Activated T-helper 2 cell treated with anti-CD3 and anti-CD28 coated beads, Interferon-gamma antibody, Interleukin-2, Interleukin-4, amounts not matched to agents 10 μg/mL and 5 μg/mL and 100 μg/mL, durations not matched to agents 14 hours and 24 hours and 36 hours (primary cell): ENCODE measurements around the gene TMEM176B. TPM values are rescaled to one million over a fixed set of nuclear protein-coding genes. Genes with fewer than 3 reads are reported as not detected.

ENCODE experiments used
- DNase-seq: peaks from one replicate; pipeline ENCODE4 v3.0.0; 2021; ENCODE audit warnings: low spot score
- H3K27ac Mint-ChIP-seq: one replicate; pipeline ENCODE4 v1.8.0; 2021; ENCODE audit warnings: mixed read lengths
- H3K27me3 Mint-ChIP-seq: one replicate; pipeline ENCODE4 v1.8.0; 2021; ENCODE audit warnings: low read depth, mixed read lengths
- H3K36me3 Mint-ChIP-seq: one replicate; pipeline ENCODE4 v1.8.0; 2021; ENCODE audit warnings: low read depth, mixed read lengths
- H3K4me1 Mint-ChIP-seq: one replicate; pipeline ENCODE4 v1.8.0; 2021; ENCODE audit warnings: low read depth, mixed read lengths
- H3K4me3 Mint-ChIP-seq: one replicate; pipeline ENCODE4 v1.8.0; 2021; ENCODE audit warnings: low read depth, mild to moderate bottlenecking, moderate library complexity, mixed read lengths
- H3K9me3 Mint-ChIP-seq: one replicate; pipeline ENCODE4 v1.8.0; 2021; ENCODE audit warnings: mixed read lengths
- intact Hi-C: fragments of 100-400 bp; cut with micrococcal nuclease; formaldehyde crosslinking; loops from one replicate; pipeline ENCODE4 v1.15.1; 2023
- total RNA-seq: library from RNA; stranded (reverse); gene quantifications from 2 replicates; pipeline ENCODE4 v1.2.3, GENCODE V29; 2022

TMEM176B gene
- total RNA-seq, 1 donor from 2014 or later, result 0.14 TPM

DNA sequence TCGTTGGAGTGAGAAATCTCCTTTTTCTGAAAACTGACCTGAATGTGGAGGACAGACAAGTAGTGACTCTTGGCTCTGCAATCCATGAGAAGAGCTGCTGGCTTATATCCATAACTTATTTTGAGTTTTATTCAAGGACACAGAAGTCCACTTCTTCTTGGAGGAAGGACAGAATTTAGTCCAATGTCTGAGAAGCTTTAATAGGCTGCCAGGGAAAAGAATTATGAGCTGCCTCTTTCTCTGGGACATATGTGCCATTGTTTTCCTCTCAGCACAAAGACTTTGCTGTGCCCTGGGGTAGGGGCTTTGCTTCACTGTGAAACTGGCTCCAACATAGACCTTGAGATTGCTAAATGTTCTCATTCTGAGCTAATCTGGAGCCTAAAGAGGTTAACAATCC is 31.7 kb upstream of the TMEM176B start:
- Mint-ChIP-seq H3K36me3 (no peaks in the 10 kb centered on the region), H3K4me1 (no peaks in the 10 kb centered on the region), H3K27me3 (peaks cover 52% of the 10 kb centered on the region), H3K27ac (no peak overlapping the region), H3K9me3 (no peaks in the 10 kb centered on the region), H3K4me3 (no peak overlapping the region)
- intact Hi-C loops, result no loop called here
- no peak for DNase-seq

DNA sequence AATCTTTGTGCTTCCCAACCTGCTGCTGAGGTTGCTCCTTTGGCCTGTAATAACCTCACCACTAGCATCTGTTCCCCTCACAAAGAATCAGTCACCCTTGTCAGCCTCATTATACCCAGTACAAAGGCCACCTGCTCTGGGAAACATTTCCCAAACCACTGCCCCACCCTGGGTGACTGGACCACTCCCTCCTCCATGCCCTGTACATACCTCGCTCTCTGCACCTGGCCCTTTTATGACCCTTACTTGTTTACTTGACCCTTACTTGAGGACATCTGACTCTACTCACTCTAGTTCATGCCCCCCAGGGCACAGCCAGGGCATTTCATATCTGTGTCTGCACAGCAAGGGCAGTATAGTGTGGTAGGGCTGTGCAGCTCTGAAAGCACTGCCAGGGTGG is 30.8 kb upstream of the TMEM176B start:
- Mint-ChIP-seq H3K36me3 (no peaks in the 10 kb centered on the region), H3K27me3 (peaks cover 60% of the 10 kb centered on the region)

DNA sequence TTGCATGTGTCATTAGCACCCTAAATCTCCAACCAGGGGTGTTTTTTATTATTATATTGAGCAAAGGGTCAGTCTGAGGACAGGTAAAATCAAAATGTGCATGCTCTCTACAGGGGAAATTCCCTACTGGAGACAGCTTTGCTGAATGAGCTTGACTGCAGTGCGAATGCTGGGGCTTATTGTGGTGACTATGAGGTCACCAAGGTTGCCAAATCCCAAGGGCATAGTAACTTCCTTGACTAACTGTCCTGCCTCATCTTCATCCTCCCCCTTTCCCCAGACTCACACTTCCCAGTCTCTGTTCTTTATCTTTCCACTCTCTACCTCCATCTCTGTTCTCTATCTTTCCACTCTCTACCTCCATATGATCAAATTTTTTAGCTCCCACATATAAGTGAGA is 29.3 kb upstream of the TMEM176B start:
- H3K27ac Mint-ChIP-seq, result no peak overlapping the region
- peaks cover 56% of the 10 kb centered on the region for H3K27me3 Mint-ChIP-seq
- H3K36me3 Mint-ChIP-seq, result no peaks in the 10 kb centered on the region
- no peaks in the 10 kb centered on the region for H3K4me1 Mint-ChIP-seq
- no peak for DNase-seq
- no peaks in the 10 kb centered on the region for H3K9me3 Mint-ChIP-seq
- H3K4me3 Mint-ChIP-seq, result no peak overlapping the region
- intact Hi-C loops, result no loop called here

More for the DNA sequence above, 30.8 kb upstream of the TMEM176B start:
- Mint-ChIP-seq H3K4me1 (no peaks in the 10 kb centered on the region), H3K9me3 (no peaks in the 10 kb centered on the region), H3K27ac (no peak overlapping the region), H3K4me3 (no peak overlapping the region)
- no peak for DNase-seq
- intact Hi-C loops, result no loop called here

DNA sequence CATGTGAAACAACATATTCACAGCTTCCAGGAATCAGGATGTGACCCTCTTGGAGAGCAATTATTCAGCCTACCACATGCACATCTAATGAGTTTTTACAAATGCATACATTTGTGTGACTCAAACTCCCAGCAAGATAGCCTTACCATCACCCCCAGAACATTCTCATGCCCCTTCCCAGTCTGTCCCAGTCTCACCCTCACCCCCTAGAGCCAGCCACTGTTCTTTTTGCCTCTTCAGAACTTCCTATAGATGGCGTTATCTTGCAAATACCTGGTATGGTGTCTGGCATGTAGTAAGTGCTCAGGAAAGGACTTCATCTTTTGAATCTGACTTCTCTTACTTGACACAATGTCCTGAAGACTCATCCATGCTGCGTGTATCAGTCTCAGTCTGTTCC is 28.2 kb upstream of the TMEM176B start:
- Mint-ChIP-seq H3K4me3 (no peak overlapping the region), H3K36me3 (no peaks in the 10 kb centered on the region), H3K27me3 (peaks cover 48% of the 10 kb centered on the region), H3K27ac (no peak overlapping the region), H3K9me3 (no peaks in the 10 kb centered on the region), H3K4me1 (no peaks in the 10 kb centered on the region)
- DNase-seq, result no peak
- intact Hi-C loops, result no loop called here

DNA sequence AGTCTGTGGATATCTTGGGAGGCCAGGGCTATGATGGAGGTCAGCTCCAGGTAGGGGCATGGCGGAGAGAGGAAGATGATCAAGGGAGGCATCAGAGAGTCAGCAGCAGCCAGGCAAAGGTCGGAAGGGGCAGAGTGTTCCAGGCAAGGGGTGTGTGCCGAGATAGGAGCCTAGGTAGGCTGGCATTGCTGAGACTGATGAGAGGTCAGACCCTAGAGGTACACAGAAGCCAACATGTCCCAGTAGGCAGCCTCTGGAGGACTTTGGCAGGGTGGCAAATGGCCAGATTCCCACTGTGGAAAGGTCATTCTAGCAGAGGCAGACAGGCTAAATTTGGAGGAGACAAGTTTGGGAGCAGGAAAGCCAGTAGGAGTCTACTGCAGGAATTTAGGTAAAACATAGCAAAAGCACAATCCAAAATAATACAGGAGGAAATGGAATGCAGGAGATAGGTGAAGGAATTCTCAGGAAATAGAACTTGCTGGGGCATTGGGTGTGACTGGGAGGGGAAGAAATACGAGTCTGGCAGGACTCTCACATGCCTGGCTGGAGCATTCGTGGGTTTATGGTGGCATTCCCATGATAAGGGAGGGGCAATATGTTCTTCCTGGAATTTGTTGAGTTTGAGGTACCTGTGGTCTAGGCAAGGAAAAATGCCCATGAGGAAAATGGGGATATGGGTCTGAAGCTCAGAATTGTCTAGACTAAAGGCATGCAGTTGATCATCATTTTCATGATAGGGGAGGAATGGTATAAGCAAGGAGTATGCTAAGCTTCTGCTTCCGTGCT is 26.1 kb upstream of the TMEM176B start:
- no peak overlapping the region for H3K27ac Mint-ChIP-seq
- H3K36me3 Mint-ChIP-seq, result no peaks in the 10 kb centered on the region
- H3K9me3 Mint-ChIP-seq, result peaks cover 9% of the 10 kb centered on the region
- H3K4me3 Mint-ChIP-seq, result no peak overlapping the region
- intact Hi-C loops, result no loop called here
- H3K4me1 Mint-ChIP-seq, result no peaks in the 10 kb centered on the region
- H3K27me3 Mint-ChIP-seq, result peaks cover 51% of the 10 kb centered on the region
- DNase-seq, result no peak

DNA sequence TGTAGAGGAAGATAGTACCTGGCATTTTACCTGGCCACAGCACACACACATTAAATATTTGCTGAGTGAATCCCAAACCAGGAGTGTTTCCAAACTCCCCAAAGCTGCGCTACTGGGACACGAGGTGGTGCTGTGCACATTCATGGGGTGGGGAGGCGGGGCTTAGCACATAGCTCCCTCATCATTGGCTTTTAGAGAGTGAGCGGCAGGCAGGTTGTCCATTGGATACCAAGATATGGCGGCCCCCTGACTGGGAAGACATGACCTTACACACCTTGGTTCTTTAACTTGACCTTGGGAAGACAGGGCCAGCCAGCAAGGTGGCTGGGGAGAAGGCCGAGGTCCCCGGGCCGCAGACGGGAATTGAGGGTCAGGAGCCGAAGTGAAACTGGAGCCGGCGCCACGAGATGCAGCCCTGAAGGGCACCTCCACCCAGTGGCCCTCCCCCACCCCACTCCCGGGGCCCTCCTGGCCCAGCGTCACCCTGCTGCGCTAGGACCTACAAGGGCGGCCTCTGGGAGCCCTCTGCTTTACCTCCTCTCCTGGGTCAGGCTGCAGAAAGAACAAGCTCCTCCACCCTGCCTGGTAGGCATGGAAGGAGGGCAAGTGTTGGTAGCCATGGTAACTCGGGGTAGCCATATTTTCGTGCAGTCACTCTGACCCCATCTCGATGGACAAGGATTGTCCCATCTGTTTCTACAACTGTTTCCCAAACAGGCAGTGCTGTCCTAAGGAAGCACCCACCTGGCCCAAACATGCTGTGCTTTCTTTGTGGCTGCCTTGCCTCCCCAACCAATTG is 24.4 kb upstream of the TMEM176B start:
- H3K4me3 Mint-ChIP-seq, result no peak overlapping the region
- peaks cover 10% of the 10 kb centered on the region for H3K9me3 Mint-ChIP-seq
- no peak for DNase-seq
- peaks cover 41% of the 10 kb centered on the region for H3K27me3 Mint-ChIP-seq
- intact Hi-C loops, result no loop called here
- no peaks in the 10 kb centered on the region for H3K36me3 Mint-ChIP-seq
- peaks cover 2% of the 10 kb centered on the region for H3K4me1 Mint-ChIP-seq
- no peak overlapping the region for H3K27ac Mint-ChIP-seq

DNA sequence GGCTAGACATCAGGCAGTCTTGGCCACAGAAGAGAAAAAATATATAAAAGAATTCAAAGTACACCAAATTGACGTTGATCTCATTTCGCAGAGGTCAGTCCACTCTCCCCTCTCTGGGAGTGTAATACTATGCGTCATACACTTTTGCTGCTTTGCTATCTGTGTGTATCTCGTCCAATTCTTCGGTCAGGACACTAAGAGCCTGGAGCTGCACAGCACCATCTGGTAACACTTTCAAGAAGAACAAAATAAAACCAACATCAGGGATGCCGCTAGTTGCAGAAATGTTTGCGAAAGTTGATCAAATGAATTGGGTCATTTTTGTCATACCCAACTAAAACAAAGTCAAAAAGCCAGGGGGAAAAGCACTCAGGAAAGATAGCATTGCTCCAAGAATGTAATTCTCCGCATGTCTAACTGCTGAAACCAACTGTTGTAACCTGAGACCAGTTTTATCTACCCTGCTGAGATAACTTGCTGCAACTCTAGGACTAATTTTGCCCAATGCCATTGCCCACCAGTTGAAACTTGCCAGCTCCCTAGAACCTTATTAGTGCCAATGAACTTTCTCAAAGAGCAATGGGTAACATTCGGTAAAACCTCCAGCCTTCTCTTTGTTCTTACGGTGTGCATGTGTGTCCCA is 23.4 kb upstream of the TMEM176B start:
- no peak overlapping the region for H3K4me3 Mint-ChIP-seq
- peaks cover 10% of the 10 kb centered on the region for H3K9me3 Mint-ChIP-seq
- peaks cover 2% of the 10 kb centered on the region for H3K4me1 Mint-ChIP-seq
- no peak for DNase-seq
- peaks cover 39% of the 10 kb centered on the region for H3K27me3 Mint-ChIP-seq
- intact Hi-C loops, result no loop called here
- no peak overlapping the region for H3K27ac Mint-ChIP-seq
- H3K36me3 Mint-ChIP-seq, result no peaks in the 10 kb centered on the region

DNA sequence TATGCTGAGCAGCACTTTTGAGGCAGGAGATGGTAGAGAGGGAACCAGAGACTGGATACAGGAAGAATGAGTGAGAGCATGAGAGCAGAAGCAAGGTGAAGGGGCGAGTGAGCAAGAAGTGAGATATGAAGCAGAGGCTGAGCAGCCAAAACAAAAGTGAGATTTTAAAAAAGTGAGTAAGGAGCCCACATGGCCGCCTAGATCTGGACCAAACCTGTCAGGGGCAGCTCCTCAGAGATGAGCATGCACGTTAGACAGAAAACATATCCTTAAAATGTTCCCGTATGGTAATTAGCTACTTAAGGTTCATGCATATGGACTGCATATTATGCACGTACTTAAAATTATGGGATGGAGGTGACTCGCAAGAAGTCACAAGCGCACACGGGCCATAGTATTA is 22.9 kb upstream of the TMEM176B start:
- DNase-seq, result no peak
- intact Hi-C loops, result no loop called here
- no peaks in the 10 kb centered on the region for H3K36me3 Mint-ChIP-seq
- H3K27me3 Mint-ChIP-seq, result peaks cover 37% of the 10 kb centered on the region
- no peak overlapping the region for H3K4me3 Mint-ChIP-seq
- peaks cover 5% of the 10 kb centered on the region for H3K4me1 Mint-ChIP-seq
- peaks cover 10% of the 10 kb centered on the region for H3K9me3 Mint-ChIP-seq
- no peak overlapping the region for H3K27ac Mint-ChIP-seq

DNA sequence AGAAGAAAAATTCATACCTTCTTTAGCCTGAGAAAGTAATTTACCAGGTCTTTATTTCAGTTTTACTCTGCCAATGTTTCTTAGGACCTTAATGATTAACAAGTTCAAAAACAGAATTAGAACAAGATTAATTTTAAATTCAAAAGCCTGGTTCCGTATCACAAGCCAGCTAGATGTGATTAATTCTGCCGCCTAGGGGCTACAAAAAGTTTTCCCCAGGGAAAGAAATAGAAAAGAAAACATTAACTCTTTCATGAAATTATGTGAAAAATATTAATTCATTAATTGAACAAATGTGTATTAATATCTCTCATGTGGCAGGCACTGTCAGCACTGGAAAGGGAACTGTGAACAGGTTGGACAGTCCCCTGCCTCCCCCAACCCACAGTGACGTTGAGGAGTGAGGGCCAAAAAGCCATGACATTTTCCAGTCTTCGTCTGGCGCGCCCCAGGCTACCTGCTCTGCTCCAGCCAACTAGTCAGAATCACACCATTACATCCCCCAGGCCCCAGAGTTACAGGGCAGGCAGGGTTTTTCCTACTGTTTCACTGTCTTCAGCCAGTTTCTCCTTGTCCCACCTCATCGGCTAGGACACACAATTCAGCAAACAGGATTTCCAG is 20.5 kb upstream of the TMEM176B start:
- Mint-ChIP-seq H3K4me1 (peaks cover 5% of the 10 kb centered on the region), H3K4me3 (no peak overlapping the region), H3K27ac (no peak overlapping the region), H3K27me3 (peaks cover 27% of the 10 kb centered on the region), H3K9me3 (peaks cover 20% of the 10 kb centered on the region), H3K36me3 (no peaks in the 10 kb centered on the region)
- intact Hi-C loops, result no loop called here
- no peak for DNase-seq

DNA sequence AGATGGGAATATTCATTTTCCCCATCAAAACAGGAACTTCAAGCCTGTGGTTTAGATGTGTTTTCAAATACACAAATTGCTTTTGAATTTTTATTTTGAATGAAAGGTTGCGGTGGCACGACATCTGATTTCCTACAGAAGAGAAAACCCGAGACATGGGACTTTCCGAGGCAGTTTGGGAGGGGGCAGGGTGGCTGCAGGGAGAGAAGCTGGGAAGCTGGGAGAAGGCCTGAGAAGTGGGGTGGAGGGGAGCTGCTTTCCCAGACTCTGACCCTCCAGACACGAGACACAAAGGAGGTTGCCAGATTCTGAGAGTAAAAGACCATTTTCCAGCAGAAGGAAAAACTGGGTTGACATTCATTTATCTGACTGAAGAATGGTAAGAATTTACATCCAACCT is 20.0 kb upstream of the TMEM176B start:
- H3K36me3 Mint-ChIP-seq, result no peaks in the 10 kb centered on the region
- no peak overlapping the region for H3K4me3 Mint-ChIP-seq
- intact Hi-C loops, result no loop called here
- H3K27me3 Mint-ChIP-seq, result peaks cover 26% of the 10 kb centered on the region
- H3K27ac Mint-ChIP-seq, result no peak overlapping the region
- no peak for DNase-seq
- peaks cover 21% of the 10 kb centered on the region for H3K9me3 Mint-ChIP-seq
- peaks cover 5% of the 10 kb centered on the region for H3K4me1 Mint-ChIP-seq

DNA sequence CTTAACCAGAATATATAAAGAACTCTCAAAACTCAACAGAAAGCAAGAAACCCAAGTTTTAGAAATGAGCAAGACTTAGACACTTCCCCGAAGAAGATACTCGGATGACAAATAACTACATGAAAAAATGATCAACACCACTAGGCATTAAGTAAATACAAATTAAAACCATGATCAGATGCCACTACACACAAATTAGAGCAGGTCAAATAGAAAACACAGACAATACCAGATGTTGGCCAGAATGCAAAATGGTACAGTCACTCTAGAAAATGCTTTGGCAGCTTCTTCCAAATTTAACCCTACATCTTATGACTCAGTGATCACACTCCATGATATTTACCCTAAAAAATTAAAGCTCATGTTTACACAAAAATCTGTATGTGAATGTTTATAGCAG is 18.8 kb upstream of the TMEM176B start:
- Mint-ChIP-seq H3K4me3 (no peak overlapping the region), H3K27ac (no peak overlapping the region), H3K36me3 (no peaks in the 10 kb centered on the region), H3K4me1 (peaks cover 5% of the 10 kb centered on the region), H3K27me3 (peaks cover 28% of the 10 kb centered on the region), H3K9me3 (peaks cover 25% of the 10 kb centered on the region)
- intact Hi-C loops, result no loop called here
- DNase-seq, result no peak

DNA sequence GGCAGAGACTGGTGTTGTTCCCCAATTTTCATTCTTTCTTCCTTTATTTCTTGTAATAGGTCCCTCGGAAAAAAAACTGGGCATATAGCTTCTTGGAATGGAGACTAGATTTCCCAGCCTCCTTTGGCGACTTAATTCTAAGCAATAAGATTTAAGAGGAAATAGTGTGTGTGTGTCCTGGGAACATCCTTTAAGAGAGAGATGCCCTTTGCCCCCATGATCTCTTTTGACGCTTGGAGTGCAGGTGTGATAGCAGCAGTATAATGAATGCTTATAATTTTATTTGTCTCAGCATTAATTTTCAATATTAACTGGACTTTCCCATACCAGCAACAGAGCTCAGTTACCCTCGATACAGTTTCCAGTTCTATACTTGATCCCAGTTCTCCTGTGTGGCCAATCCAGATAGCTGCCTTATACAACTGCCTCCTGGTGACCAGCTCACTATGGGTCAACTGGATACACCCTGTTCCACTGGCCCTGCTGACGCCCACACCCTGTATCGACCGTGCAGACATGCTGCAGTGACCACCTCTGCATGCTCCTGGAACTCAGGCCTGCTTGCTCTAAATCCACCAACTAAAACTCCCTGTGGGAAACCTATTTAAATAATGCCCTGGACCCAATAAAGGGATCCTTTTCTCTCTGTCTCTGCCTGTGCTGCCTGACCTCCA is 14.3 kb upstream of the TMEM176B start:
- Mint-ChIP-seq H3K27me3 (peaks cover 37% of the 10 kb centered on the region), H3K36me3 (no peaks in the 10 kb centered on the region), H3K4me3 (no peak overlapping the region), H3K4me1 (peaks cover 4% of the 10 kb centered on the region), H3K9me3 (peaks cover 15% of the 10 kb centered on the region), H3K27ac (no peak overlapping the region)
- intact Hi-C loops, result no loop called here
- DNase-seq, result no peak
